Effector memory CD4-positive, alpha-beta T cell (primary cell): Measurements from ENCODE around the gene ALDH3A1.

Experiments
- DNase-seq, 3 donors: peaks; one replicate each; pipeline ENCODE4 v3.0.0-alpha.2; 2020
- H3K27ac ChIP-seq: 2 replicates; pipeline ENCODE4 v1.7.0; 2013; ENCODE audit warnings: mild to moderate bottlenecking, low read length, moderate library complexity; ENCODE audit not compliant: insufficient read depth, poor library complexity, severe bottlenecking
- H3K27me3 ChIP-seq: replicated peaks from 2 replicates; pipeline ENCODE4 v1.7.0; 2013; ENCODE audit warnings: mild to moderate bottlenecking, low read length; ENCODE audit not compliant: insufficient read depth, control insufficient read depth, poor library complexity, severe bottlenecking
- H3K36me3 ChIP-seq: 2 replicates; pipeline ENCODE4 v1.7.0; 2013; ENCODE audit warnings: mild to moderate bottlenecking, low read length, moderate library complexity; ENCODE audit not compliant: control insufficient read depth, insufficient read depth
- H3K4me1 ChIP-seq: 2 replicates; pipeline ENCODE4 v1.7.0; 2013; ENCODE audit warnings: low read length, mild to moderate bottlenecking; ENCODE audit not compliant: control insufficient read depth, insufficient read depth, poor library complexity, severe bottlenecking
- H3K4me3 ChIP-seq: 2 replicates; pipeline ENCODE4 v1.7.0; 2013; ENCODE audit warnings: low read length, low read depth, mild to moderate bottlenecking; ENCODE audit not compliant: insufficient read depth, poor library complexity, severe bottlenecking
- H3K9me3 ChIP-seq: 2 replicates; pipeline ENCODE4 v1.7.0; 2013; ENCODE audit warnings: mild to moderate bottlenecking, low read length, moderate library complexity; ENCODE audit not compliant: control insufficient read depth

Gene ALDH3A1

DNA sequence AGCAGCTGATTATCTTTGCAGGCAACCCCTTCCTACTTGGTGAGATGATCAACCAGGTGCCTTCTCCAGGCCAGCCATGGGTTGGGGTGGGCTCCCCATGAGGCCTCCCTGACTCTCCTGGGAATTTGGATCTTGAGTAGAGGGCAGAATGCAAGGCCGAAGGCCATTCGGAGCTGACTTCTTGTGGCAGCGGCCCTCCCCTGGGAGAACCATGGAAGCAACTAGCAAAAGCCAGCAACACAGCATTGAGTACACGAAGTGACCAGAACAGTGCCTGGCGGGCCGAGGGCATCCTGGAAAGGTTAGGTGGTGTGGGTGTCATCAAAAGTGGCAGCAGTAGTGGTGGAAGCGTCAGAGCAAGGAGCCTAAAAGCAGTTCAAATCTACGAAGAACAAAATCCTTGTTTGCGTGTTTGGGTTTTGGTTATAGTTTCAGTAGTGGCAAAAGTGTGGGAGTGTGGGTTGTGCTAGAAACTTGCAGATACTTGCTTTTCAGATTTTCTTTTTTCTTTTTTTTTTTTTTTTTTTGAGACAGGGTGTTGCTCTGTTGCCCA, 2.0 kb upstream of the ALDH3A1 start:
- Histone ChIP-seq H3K4me3 (no peak overlapping the region), H3K4me1 (peaks cover 3% of the 10 kb centered on the region), H3K27ac (no peak overlapping the region), H3K9me3 (no peaks in the 10 kb centered on the region), H3K36me3 (no peaks in the 10 kb centered on the region), H3K27me3 (no peaks in the 10 kb centered on the region)
- no peak for DNase-seq

DNA sequence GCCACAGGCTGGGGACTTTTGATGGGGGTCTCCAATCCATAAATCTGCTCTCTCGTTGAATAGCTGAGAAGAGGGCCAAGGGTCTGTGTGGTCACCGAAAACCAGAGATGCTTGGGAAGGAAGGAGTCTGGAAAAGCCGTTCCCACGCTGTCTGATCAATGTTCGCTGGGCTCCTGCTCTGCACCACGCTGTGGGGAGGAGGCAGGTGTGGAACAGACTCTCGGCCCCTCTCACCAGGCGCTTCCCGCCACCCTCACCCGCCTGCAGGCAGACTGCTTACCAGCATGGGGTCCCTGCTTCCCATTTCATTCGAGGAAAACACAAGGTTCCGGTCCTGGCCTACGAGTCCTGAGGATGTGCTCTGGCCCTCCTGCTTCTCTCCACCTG, 702 bp upstream of the ALDH3A1 start:
- no peak overlapping the region for H3K4me3 ChIP-seq
- no peaks in the 10 kb centered on the region for H3K27me3 ChIP-seq
- no peaks in the 10 kb centered on the region for H3K9me3 ChIP-seq
- DNase-seq = no peak
- no peaks in the 10 kb centered on the region for H3K36me3 ChIP-seq
- peaks cover 6% of the 10 kb centered on the region for H3K4me1 ChIP-seq
- H3K27ac ChIP-seq = no peak overlapping the region

DNA sequence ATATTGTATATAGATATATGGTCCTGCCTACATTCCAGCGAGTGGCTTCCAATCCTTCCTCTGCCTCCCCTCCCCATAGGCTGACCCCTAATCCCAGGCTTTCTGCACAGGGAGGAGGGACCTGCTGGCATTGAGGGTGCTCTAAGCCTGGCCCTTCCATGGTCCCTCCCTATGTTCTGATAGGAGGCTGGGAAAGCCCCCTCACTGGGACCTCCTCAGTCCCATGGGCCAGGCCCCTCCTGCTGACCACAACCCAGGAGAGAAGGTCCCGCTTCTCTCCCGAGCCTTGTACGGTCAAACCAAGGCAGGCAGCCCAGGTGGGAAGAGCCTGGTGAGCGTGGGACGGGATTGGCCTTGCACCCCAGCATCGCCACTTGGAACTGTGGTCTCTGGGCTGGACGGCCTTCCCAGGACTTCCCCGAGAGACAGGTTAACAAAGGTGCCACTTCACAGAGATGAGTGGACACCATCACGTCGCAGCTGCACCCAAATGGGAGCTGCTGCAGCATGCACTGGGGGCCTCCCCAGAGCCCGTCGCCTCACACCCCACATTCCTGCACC, 859 bp downstream of the ALDH3A1 start:
- Histone ChIP-seq H3K36me3 (no peaks in the 10 kb centered on the region), H3K4me3 (no peak overlapping the region), H3K4me1 (peaks cover 6% of the 10 kb centered on the region), H3K27ac (no peak overlapping the region), H3K9me3 (no peaks in the 10 kb centered on the region), H3K27me3 (no peaks in the 10 kb centered on the region)
- DNase-seq = no peak

DNA sequence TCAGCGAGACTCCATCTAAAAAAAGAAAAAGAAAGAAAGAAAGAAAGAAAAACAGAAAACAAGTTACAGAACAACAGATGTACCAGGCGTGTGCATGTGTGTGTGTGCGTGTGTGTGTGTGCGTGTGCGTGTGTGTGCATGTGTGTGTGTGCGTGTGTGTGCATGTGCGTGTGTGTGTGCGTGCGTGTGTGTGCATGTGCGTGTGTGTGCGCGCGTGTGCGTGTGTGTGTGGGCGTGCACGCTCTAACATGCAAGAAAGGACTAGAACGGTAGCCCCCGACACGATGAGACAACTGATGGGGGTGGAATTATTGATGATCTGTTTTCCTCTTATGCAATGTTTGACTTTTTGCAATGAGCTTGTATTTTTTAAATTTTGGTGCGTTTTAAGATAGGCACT, 1.6 kb downstream of the ALDH3A1 start:
- H3K9me3 ChIP-seq = no peaks in the 10 kb centered on the region
- no peaks in the 10 kb centered on the region for H3K36me3 ChIP-seq
- DNase-seq = no peak
- H3K27ac ChIP-seq = no peak overlapping the region
- peaks cover 6% of the 10 kb centered on the region for H3K4me1 ChIP-seq
- no peaks in the 10 kb centered on the region for H3K27me3 ChIP-seq
- H3K4me3 ChIP-seq = no peak overlapping the region

DNA sequence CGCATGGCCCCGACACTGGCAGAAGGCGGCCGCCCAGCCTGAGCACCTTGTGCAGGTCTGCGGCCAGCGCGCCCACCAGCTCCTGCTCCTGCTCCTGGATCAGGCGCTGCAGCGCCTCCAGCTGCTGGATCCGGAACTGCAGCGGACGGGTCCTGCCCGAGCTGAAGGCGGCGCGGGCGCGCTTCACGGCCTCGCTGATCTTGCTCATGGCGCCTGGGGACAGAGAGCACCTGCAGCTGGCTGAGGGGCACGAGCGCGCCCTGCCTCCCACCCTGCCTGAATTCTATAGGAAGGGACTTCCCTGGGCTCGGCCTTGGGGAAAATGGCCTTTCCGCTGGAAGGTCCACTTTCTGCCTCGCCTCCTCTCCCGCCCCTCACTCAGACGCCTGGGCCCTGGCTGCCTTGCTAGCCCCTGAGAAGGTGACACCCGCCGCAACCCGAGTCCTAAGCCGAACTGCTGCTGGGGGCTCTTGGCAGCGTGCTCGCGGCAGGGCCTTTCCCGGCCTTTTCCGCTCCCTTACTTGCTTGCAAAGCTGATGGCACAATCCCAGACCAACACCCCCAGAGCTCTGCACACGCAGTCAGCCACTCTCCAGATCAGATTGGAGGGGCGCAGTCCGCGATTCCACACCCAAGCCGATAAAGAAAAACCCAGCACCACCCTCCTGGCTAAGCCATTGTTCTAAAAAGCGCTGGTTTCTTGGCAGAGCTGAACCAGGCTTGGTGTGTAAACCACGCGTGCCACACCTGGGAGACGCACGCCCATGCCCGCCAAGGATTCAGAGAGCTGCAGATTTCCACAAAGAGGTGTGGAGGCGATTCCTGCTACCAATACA, 3.0 kb downstream of the ALDH3A1 start:
- Histone ChIP-seq H3K4me1 (peaks cover 6% of the 10 kb centered on the region), H3K36me3 (no peaks in the 10 kb centered on the region), H3K27me3 (no peaks in the 10 kb centered on the region), H3K27ac (no peak overlapping the region), H3K4me3 (peak overlapping the region; percentile 52), H3K9me3 (no peaks in the 10 kb centered on the region)
- DNase-seq = peak; percentile 42 to 68 (median 67)

DNA sequence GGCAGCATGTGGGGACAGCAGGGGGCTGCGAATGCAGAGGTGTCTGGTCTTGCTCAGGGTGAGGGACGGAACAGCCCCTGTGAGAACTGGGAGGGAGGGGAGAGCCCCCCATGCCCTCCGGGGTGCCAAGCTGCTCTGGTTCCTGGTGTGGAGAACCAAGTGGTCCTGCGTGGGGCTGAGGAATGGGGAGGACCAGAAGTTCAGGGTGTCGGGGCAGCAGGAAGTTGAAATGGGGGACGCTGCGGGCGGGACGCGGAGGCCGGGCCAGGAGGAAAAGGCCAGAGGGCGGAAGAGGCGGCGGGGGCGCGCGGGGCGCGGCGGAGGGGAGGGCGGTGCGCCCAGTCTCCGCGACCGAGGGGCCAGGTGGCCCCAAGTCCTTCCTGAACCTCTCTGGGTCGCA, 3.6 kb downstream of the ALDH3A1 start:
- Histone ChIP-seq H3K4me1 (peaks cover 6% of the 10 kb centered on the region), H3K4me3 (peak overlapping the region; percentile 52), H3K27ac (no peak overlapping the region), H3K27me3 (no peaks in the 10 kb centered on the region), H3K9me3 (no peaks in the 10 kb centered on the region), H3K36me3 (no peaks in the 10 kb centered on the region)
- no peak for DNase-seq

DNA sequence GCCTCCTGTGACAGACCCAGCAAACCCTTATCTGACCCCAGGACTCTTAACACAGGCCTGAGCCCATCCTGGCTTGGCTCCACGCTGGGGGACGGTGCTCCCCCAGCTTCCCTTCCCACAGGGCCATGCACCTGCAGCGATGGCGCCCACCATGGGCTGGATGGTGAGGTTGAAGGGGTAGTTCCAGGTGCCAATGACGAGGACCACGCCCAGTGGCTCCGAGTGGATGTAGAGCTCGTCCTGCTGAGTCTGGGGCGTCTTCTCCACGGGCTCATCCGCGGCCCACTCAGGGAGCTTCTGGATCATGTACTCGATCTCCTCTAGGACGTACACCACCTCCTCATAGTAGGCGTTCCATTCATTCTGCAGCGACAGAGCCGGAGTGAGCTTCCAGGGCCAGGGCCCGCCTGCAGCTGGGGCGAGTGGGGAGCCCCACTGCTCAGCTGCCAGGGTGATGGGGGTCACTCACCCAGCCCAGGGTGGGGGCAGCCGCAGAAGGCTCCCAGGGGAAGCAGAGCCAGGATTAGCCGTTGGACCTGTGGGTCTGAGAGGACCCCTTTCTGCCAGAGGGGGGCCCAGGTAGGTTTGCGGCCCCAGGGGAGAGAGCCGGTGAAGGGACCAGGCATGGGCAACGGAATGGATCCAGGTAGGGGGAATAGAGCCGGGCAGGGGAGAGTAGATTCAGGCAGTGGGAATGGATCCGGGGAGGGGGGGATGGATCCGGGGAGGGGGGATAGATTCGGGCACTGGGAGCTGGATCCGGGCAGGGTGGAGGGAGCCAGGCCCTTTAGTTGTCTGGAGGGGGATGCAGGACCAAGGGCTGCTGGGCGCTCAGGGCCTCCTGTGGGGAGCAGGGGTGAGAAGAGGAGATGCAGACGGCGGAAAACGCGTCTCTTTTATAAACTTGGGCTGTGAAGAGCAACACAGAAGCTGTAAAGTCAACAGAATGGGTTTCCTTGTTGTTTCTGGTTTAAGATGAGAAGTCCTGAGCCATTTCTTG, 4.7 kb downstream of the ALDH3A1 start:
- Histone ChIP-seq H3K9me3 (no peaks in the 10 kb centered on the region), H3K36me3 (no peaks in the 10 kb centered on the region), H3K4me1 (peaks cover 6% of the 10 kb centered on the region), H3K27ac (no peak overlapping the region), H3K4me3 (no peak overlapping the region), H3K27me3 (no peaks in the 10 kb centered on the region)
- no peak for DNase-seq

DNA sequence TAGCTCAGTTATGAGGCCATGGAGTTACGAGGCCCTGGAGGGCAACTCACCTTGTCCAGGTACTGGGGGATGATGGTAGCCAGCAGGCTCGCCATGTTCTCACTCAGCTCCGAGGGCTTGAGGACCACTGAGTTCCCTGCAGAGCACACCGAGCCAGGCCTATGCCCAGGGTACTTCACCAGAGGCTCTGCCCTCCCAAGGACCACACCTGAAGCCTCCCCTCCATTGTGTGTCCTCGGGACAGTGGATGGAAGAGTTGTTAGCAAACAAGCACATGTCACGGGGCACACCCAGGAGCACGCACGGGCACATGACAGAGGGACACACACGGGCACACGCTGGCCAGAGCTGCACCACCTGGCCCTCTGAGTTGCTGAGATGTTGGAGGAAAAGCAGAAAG, 5.6 kb downstream of the ALDH3A1 start:
- peaks cover 6% of the 10 kb centered on the region for H3K4me1 ChIP-seq
- H3K36me3 ChIP-seq = no peaks in the 10 kb centered on the region
- no peak overlapping the region for H3K27ac ChIP-seq
- no peaks in the 10 kb centered on the region for H3K27me3 ChIP-seq
- H3K4me3 ChIP-seq = no peak overlapping the region
- H3K9me3 ChIP-seq = no peaks in the 10 kb centered on the region
- DNase-seq = no peak

DNA sequence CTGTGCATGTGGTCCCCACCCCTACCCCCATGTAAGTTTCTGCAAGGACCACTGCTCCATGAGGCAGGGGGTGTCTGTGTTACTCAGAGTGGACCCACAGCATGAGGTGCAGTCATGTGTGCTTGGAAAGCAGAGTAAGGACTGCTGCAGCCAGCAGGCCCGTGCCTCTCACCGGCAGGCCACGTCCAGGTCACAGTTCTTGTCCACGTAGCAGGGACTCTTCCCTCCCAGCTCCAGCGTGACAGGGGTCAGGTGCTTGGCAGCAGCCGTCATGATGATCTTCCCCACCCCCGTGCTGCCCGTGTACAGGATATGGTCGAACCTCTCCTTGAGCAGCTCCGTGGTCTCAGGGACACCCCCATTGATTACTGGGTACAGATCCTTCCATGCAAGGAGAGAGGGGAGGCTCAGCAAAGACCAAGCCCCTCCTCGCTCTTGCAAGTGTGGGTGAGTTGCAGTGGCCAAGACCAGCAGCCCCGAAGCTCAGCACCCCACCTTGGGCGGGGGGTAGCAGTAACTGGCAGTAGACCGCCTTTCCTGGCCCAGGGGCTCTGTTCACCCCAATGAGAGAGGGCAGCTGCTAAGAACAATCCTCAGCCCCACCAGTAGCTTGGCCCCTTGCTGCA, 6.2 kb downstream of the ALDH3A1 start:
- DNase-seq = no peak
- Histone ChIP-seq H3K27me3 (no peaks in the 10 kb centered on the region), H3K36me3 (no peaks in the 10 kb centered on the region), H3K9me3 (no peaks in the 10 kb centered on the region), H3K27ac (no peak overlapping the region), H3K4me3 (no peak overlapping the region), H3K4me1 (peaks cover 6% of the 10 kb centered on the region)
